Measurements from ENCODE around the gene GNA14. TPM values are rescaled to one million over a fixed set of nuclear protein-coding genes. Genes with fewer than 3 reads are reported as not detected.

The GNA14 gene
- total RNA-seq, 1 experiment from 2014 or later: 0.37 TPM

- Mint-ChIP-seq H3K27ac (no peak overlapping the region), H3K4me3 (no peak overlapping the region), H3K4me1 (peaks cover 6 to 7% of the 10 kb centered on the region in 2 experiments; a peak in 2 of 4 replicates), H3K36me3 (ENCODE audit: insufficient read depth in 1 of 3, low read depth in 3 of 3) (no peaks in the 10 kb centered on the region), H3K9me3 (no peaks in the 10 kb centered on the region), H3K27me3 (ENCODE audit: low read depth) (no peaks in the 10 kb centered on the region)
- no peak overlapping the region for H2AFZ ChIP-seq (ENCODE audit: low read length)
- no peak overlapping the region for H3K56ac ChIP-seq (ENCODE audit: insufficient read length, low read depth, low read length)
- H3K4ac ChIP-seq (ENCODE audit: low read depth, low read length): no peak overlapping the region
- H3K14ac ChIP-seq (ENCODE audit: insufficient read depth, low read length): no peak overlapping the region
- no peaks in the 10 kb centered on the region for H3K27me3 ChIP-seq (ENCODE audit: insufficient read depth, low read length)
- no peaks in the 10 kb centered on the region; the same call in 1 of the 2 replicates for H3K4me1 ChIP-seq (ENCODE audit: insufficient read depth, low read length)
- H3K79me1 ChIP-seq (ENCODE audit: insufficient read depth, low read depth, low read length, poor library complexity, severe bottlenecking): no peaks in the 10 kb centered on the region
- no peaks in the 10 kb centered on the region for H3K23me2 ChIP-seq (ENCODE audit: insufficient read length, low read depth, low read length, poor library complexity, severe bottlenecking)
- no peak overlapping the region for H3K4me2 ChIP-seq (ENCODE audit: insufficient read depth, insufficient read length, low read length)
- no peak overlapping the region for H3K18ac ChIP-seq (ENCODE audit: insufficient read length, low read depth, low read length)
- no peak overlapping the region for H4K8ac ChIP-seq (replicated peaks; ENCODE audit: insufficient read length, low read depth, low read length)
- H2BK20ac ChIP-seq (ENCODE audit: low read depth, low read length, poor library complexity, severe bottlenecking): no peak overlapping the region
- H3K79me2 ChIP-seq (ENCODE audit: insufficient read depth, low read length): 0 out of 2 replicates have a peak, but pooled peaks cover 2% of the 10 kb centered on the region
- no peak overlapping the region for H3K23ac ChIP-seq (ENCODE audit: insufficient read length, low read depth, low read length)
- no peak for TF ChIP-seq CTCF (conservative IDR thresholded peaks at IDR 0.05)
- H3K9me3 ChIP-seq (ENCODE audit: control insufficient read depth, low read depth, low read length): no peaks in the 10 kb centered on the region
- no peaks in the 10 kb centered on the region for H4K20me1 ChIP-seq (ENCODE audit: control insufficient read depth, insufficient read depth, insufficient read length)
- H4K5ac ChIP-seq (ENCODE audit: insufficient read length, low read depth, low read length): no peak overlapping the region
- H2BK15ac ChIP-seq (ENCODE audit: low read depth, low read length): no peak overlapping the region
- H4K91ac ChIP-seq (ENCODE audit: insufficient read length, low read depth, low read length): no peak overlapping the region
- H3K9ac ChIP-seq (ENCODE audit: extremely low read depth, insufficient read length, low read length): no peak overlapping the region
- no peak overlapping the region for H2AK5ac ChIP-seq (ENCODE audit: insufficient read length, low read length)
- H2BK120ac ChIP-seq (ENCODE audit: low read depth, low read length, poor library complexity, severe bottlenecking): no peak overlapping the region
- DNase-seq: no peak
- H3T11ph ChIP-seq (ENCODE audit: low read length): no peak overlapping the region
- H2BK5ac ChIP-seq (ENCODE audit: insufficient read length, low read length): no peak overlapping the region
- H2BK12ac ChIP-seq (ENCODE audit: insufficient read length, low read depth, low read length): no peak overlapping the region
- H3K27ac ChIP-seq (ENCODE audit: insufficient read length, low read depth, low read length): no peak overlapping the region
These were observed 135.2 kb downstream of the GNA14 start for GRCh38 chr9:77512876-77513275.
